HL-60 (cell line): ENCODE measurements around the gene BCL11B.

Source experiments
- POLR2AphosphoS5 ChIP-seq: IDR thresholded peaks from 2 replicates; pipeline ENCODE4 v1.6.1; 2012; ENCODE audit warnings: low read depth
- SPI1 ChIP-seq: IDR thresholded peaks from 2 replicates; pipeline ENCODE4 v1.6.1; 2012; ENCODE audit warnings: low read depth, mild to moderate bottlenecking, borderline replicate concordance
- TF ChIP-seq, protein P1 (sequence below): IDR thresholded peaks from one replicate; pipeline ENCODE4 v1.5.1; 2011; ENCODE audit warnings: low read length, control low read depth, inconsistent platforms; ENCODE audit not compliant: insufficient read depth
- TF ChIP-seq, protein P2 (sequence below): IDR thresholded peaks from 2 replicates; pipeline ENCODE4 v1.6.1; 2012; ENCODE audit warnings: low read depth; ENCODE audit not compliant: insufficient replicate concordance

DNA sequence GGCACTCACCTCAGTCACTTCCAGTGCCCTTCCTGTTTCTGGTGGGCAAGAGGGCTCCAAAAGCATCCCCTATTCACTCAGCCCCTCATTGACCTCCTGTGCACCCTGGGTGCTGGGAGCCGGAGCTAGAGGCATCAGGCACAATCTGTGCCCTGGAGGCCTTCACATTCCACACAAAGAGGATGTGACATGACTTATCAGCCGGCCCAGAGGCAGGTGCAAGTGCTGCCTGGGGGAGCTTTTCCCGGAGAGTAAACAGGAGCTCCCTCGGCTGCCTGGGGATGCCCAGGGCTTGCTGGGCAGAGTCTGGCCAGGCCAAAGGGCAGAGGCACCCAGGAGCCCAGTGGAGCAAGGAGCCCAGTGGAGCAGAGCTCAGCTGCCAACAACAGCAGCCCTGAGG lies 64.5 kb downstream of the BCL11B start:
- TF ChIP-seq, protein P1, sequence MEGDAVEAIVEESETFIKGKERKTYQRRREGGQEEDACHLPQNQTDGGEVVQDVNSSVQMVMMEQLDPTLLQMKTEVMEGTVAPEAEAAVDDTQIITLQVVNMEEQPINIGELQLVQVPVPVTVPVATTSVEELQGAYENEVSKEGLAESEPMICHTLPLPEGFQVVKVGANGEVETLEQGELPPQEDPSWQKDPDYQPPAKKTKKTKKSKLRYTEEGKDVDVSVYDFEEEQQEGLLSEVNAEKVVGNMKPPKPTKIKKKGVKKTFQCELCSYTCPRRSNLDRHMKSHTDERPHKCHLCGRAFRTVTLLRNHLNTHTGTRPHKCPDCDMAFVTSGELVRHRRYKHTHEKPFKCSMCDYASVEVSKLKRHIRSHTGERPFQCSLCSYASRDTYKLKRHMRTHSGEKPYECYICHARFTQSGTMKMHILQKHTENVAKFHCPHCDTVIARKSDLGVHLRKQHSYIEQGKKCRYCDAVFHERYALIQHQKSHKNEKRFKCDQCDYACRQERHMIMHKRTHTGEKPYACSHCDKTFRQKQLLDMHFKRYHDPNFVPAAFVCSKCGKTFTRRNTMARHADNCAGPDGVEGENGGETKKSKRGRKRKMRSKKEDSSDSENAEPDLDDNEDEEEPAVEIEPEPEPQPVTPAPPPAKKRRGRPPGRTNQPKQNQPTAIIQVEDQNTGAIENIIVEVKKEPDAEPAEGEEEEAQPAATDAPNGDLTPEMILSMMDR, result no peak
- TF ChIP-seq POLR2AphosphoS5, result no peak
- TF ChIP-seq, protein P2, sequence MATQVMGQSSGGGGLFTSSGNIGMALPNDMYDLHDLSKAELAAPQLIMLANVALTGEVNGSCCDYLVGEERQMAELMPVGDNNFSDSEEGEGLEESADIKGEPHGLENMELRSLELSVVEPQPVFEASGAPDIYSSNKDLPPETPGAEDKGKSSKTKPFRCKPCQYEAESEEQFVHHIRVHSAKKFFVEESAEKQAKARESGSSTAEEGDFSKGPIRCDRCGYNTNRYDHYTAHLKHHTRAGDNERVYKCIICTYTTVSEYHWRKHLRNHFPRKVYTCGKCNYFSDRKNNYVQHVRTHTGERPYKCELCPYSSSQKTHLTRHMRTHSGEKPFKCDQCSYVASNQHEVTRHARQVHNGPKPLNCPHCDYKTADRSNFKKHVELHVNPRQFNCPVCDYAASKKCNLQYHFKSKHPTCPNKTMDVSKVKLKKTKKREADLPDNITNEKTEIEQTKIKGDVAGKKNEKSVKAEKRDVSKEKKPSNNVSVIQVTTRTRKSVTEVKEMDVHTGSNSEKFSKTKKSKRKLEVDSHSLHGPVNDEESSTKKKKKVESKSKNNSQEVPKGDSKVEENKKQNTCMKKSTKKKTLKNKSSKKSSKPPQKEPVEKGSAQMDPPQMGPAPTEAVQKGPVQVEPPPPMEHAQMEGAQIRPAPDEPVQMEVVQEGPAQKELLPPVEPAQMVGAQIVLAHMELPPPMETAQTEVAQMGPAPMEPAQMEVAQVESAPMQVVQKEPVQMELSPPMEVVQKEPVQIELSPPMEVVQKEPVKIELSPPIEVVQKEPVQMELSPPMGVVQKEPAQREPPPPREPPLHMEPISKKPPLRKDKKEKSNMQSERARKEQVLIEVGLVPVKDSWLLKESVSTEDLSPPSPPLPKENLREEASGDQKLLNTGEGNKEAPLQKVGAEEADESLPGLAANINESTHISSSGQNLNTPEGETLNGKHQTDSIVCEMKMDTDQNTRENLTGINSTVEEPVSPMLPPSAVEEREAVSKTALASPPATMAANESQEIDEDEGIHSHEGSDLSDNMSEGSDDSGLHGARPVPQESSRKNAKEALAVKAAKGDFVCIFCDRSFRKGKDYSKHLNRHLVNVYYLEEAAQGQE, result no peak
- TF ChIP-seq SPI1, result no peak
